ENCODE results near the gene GRB7.

DNA sequence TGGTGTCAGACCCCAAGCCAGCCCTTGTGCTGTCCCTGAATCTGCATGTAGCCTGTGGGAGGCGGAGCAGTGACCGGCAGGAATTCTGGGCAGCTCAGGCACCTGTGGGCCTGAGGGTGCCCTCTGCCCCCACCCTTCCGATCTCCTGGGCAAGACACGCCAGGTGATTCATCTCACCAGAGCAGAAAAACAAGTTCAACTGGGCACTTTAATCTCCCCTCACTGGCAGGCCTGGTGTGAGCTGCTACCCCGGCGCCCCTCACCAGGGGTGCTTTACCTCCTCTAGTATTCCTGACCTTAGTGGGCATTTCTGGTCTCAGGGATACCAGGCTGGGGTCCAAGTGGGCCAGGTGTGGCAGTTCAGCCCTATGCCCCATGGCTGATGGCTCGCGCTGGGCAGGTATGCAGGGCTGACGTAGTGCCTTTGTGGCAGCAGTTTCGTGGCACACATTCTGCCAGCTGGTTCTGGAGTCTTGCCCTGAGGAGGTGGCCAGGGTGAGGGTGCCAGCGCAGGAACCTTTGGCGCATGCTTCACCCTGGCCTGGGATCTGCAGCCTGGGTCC lies 31.9 kb upstream of the GRB7 start:
- TF ChIP-seq EZH2phosphoT487 (IDR thresholded peaks at IDR 0.05; ENCODE audit: insufficient read depth, low read depth) = no peak
- TF ChIP-seq EZH2 (IDR thresholded peaks at IDR 0.05; ENCODE audit: insufficient read depth, poor library complexity, severe bottlenecking) = no peak

All from GM23248 (cell line).